ENCODE data around the gene KCNIP4. TPM values are rescaled to one million over a fixed set of nuclear protein-coding genes. Genes with fewer than 3 reads are reported as not detected.

The KCNIP4 gene
- total and polyA plus RNA-seq, 12 donors, result 0.44 to 4.1 (median 1.6) TPM

GRCh38 chr4:21467551-21467950 is 481.0 kb downstream of the KCNIP4 start:
- H3K27me3 ChIP-seq, result peaks cover 3% of the 10 kb centered on the region
- intact Hi-C loops (cut with DNase I), result loop anchor here in 1 of 2 donors (10.0 kb wide), 1 partner anchor 283 kb away; no protein-coding TSS in a partner anchor
- 69 to 79% (median 75%) methylated on average over 4 of the region's 4 CpGs for WGBS, 4 donors
- H3K27ac ChIP-seq, result no peak overlapping the region
- no peak overlapping the region for H3K4me3 ChIP-seq
- H3K36me3 ChIP-seq (replicated peaks in 1 of 2), result no peaks in the 10 kb centered on the region
- TF ChIP-seq, protein P1, sequence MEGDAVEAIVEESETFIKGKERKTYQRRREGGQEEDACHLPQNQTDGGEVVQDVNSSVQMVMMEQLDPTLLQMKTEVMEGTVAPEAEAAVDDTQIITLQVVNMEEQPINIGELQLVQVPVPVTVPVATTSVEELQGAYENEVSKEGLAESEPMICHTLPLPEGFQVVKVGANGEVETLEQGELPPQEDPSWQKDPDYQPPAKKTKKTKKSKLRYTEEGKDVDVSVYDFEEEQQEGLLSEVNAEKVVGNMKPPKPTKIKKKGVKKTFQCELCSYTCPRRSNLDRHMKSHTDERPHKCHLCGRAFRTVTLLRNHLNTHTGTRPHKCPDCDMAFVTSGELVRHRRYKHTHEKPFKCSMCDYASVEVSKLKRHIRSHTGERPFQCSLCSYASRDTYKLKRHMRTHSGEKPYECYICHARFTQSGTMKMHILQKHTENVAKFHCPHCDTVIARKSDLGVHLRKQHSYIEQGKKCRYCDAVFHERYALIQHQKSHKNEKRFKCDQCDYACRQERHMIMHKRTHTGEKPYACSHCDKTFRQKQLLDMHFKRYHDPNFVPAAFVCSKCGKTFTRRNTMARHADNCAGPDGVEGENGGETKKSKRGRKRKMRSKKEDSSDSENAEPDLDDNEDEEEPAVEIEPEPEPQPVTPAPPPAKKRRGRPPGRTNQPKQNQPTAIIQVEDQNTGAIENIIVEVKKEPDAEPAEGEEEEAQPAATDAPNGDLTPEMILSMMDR (IDR thresholded peaks at IDR 0.05), result no peak
- no peak for TF ChIP-seq POLR2A (IDR thresholded peaks at IDR 0.05)
- no peaks in the 10 kb centered on the region for H3K9me3 ChIP-seq (replicated peaks in 1 of 3)
- DNase-seq, result no peak
- no peaks in the 10 kb centered on the region for H3K4me1 ChIP-seq (replicated peaks in 1 of 2)

DNA sequence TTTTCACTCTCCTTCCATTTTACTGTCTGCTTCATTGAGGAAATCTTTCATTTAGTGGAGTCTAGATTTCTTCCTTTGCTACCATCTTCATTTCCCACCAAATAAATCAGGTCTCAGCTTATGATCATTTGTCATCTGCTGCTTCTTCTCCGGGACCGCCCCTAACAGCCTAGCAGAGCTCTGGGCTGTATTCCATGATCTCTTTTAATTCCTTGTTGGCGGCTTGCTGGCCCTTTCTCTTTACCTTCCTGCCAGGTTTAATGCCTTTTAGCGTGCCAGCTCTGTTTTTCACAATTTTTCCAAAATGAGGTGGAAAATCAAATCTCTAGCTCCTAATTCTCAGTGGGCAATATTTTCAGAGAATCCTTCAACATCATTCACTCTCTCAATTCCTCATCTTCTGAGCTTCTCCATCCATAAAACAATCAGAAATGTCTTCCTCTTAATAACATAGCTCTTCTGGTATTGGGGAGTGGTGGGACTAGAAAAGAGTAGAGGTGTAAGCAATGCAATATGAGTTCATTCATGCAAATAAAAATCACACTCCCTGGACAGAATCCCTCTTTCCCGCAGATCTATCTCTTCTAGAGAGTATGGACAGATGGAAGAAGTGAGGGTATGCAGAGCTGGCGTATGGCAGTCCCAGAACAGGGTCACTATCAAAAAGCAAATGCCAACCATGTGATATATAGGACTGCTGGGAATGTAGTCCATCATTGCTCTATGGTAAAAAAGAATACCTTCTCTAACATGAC is 491.3 kb downstream of the KCNIP4 start:
- WGBS, 4 donors, result 69 to 86% (median 82%) methylated on average over 6 of the region's 6 CpGs
- no peak for DNase-seq

DNA sequence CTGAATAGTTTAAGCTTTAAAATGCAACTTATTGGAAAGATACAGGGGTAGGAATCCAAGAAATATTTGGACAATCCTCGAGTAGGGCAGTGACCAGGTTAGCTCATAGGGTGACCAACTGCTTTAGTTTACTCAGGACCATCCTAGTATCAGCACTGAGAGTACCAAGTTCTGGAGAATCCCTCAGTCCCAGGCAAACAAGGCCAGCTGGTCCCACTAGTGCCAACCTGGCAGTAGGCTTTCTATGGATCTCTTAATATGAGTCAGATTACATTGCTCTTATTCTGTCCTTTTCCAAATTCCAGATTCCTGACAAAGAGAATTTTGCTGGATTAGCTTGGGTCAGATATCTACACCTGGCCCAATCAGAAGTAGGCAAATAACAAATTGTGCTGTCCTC is 493.7 kb downstream of the KCNIP4 start:
- Histone ChIP-seq H3K9me3 (replicated peaks in 1 of 3) (no peaks in the 10 kb centered on the region), H3K27me3 (no peaks in the 10 kb centered on the region), H3K36me3 (replicated peaks in 1 of 2) (no peaks in the 10 kb centered on the region), H3K27ac (no peak overlapping the region), H3K4me3 (no peak overlapping the region), H3K4me1 (replicated peaks in 1 of 2) (no peaks in the 10 kb centered on the region)
- DNase-seq, result no peak
- TF ChIP-seq POLR2A (IDR thresholded peaks at IDR 0.05), result no peak
- TF ChIP-seq, protein P1 (IDR thresholded peaks at IDR 0.05), result no peak
- 36 to 68% (median 51%) methylated on average over 1 of the region's 1 CpG for WGBS, 4 donors
- intact Hi-C loops (cut with DNase I), result no loop called here

More for the DNA sequence above, 491.3 kb downstream of the KCNIP4 start:
- intact Hi-C loops (cut with DNase I), result no loop called here
- Histone ChIP-seq H3K9me3 (replicated peaks in 1 of 3) (no peaks in the 10 kb centered on the region), H3K36me3 (replicated peaks in 1 of 2) (no peaks in the 10 kb centered on the region), H3K4me1 (replicated peaks in 1 of 2) (no peaks in the 10 kb centered on the region), H3K27ac (no peak overlapping the region), H3K4me3 (no peak overlapping the region), H3K27me3 (no peaks in the 10 kb centered on the region)
- TF ChIP-seq, protein P1 (IDR thresholded peaks at IDR 0.05), result no peak
- TF ChIP-seq POLR2A (IDR thresholded peaks at IDR 0.05), result no peak

GRCh38 chr4:21454201-21454600 is 494.4 kb downstream of the KCNIP4 start:
- no peak for DNase-seq
- H3K4me1 ChIP-seq (replicated peaks in 1 of 2), result no peaks in the 10 kb centered on the region
- intact Hi-C loops (cut with DNase I), result no loop called here
- no peaks in the 10 kb centered on the region for H3K27me3 ChIP-seq
- H3K4me3 ChIP-seq, result no peak overlapping the region
- no peaks in the 10 kb centered on the region for H3K36me3 ChIP-seq (replicated peaks in 1 of 2)
- no peak overlapping the region for H3K27ac ChIP-seq
- WGBS, 4 donors, result 59 to 68% (median 68%) methylated on average over 4 of the region's 4 CpGs
- H3K9me3 ChIP-seq (replicated peaks in 1 of 3), result no peaks in the 10 kb centered on the region
- TF ChIP-seq POLR2A (IDR thresholded peaks at IDR 0.05), result no peak
- TF ChIP-seq, protein P1 (IDR thresholded peaks at IDR 0.05), result no peak
